Measurements from ENCODE around the gene ERC1.

The ERC1 gene

DNA sequence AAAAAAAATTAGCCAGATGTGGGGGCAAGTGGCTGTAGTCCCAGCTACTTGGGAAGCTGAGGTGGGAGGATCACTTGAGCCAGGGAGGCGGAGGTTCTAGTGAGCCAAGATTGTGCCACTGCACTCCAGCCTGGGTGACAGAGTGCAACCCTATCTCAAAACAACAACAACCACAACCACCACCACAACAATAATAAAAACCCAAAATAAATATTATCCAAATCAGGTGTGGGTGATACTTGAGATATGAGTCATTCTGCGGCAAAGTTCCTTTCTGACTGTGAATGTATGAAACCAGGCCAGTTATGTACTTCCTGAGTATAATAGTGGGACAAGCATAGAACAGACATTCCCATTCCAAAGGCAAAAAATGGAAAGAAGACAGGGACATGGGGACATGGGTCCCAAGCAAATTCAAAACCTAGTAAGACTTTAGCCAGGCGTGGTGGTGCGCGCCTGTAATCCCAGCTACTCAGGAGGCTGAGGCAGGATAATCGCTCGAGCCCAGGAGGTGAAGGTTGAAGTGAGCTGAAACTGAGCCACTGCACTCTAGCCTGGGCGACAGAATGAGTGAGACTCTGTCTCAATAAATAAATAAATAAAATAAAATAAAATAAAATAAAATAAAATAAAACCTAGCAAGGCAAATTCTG is 9.7 kb upstream of the ERC1 start:
- Histone ChIP-seq H3K9me3 (no peaks in the 10 kb centered on the region), H3K4me1 (ENCODE audit: control insufficient read depth in 1 of 2, insufficient read depth in 1 of 2, low read depth in 1 of 2, low read length in 1 of 2) (peaks cover 7 to 9% of the 10 kb centered on the region in 2 experiments), H3K4me3 (ENCODE audit: low read depth in 1 of 2, low read length in 1 of 2) (no peak overlapping the region), H3K27me3 (no peaks in the 10 kb centered on the region), H3K36me3 (no peaks in the 10 kb centered on the region), H3K27ac (no peak overlapping the region)
- TF ChIP-seq, protein P1, sequence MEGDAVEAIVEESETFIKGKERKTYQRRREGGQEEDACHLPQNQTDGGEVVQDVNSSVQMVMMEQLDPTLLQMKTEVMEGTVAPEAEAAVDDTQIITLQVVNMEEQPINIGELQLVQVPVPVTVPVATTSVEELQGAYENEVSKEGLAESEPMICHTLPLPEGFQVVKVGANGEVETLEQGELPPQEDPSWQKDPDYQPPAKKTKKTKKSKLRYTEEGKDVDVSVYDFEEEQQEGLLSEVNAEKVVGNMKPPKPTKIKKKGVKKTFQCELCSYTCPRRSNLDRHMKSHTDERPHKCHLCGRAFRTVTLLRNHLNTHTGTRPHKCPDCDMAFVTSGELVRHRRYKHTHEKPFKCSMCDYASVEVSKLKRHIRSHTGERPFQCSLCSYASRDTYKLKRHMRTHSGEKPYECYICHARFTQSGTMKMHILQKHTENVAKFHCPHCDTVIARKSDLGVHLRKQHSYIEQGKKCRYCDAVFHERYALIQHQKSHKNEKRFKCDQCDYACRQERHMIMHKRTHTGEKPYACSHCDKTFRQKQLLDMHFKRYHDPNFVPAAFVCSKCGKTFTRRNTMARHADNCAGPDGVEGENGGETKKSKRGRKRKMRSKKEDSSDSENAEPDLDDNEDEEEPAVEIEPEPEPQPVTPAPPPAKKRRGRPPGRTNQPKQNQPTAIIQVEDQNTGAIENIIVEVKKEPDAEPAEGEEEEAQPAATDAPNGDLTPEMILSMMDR (IDR thresholded peaks at IDR 0.05): no peak

DNA sequence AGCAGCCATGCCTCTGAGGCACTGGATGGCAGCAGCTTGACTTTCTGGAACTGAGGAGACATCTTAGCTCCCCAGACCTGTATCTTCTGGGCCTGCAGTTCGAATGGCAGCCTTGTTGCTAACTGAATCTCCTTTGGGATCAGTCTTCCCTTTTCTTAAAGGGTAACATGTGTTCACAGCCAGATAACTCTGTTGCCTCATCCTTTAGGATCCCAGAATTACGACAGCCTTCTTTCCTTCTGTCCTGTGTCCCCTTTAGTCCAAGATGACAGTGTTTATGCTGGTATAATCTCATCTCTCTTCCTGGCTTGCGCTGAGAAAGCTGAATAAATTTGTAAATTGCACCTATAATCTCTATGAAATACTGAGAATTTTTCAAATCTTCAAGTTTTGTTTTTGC is 9.1 kb upstream of the ERC1 start:
- Histone ChIP-seq H3K27ac (no peak overlapping the region), H3K4me3 (ENCODE audit: low read depth in 1 of 2, low read length in 1 of 2) (no peak overlapping the region), H3K9me3 (no peaks in the 10 kb centered on the region), H3K27me3 (no peaks in the 10 kb centered on the region), H3K4me1 (ENCODE audit: control insufficient read depth in 1 of 2, insufficient read depth in 1 of 2, low read depth in 1 of 2, low read length in 1 of 2) (peaks cover 6% of the 10 kb centered on the region in 2 experiments), H3K36me3 (no peaks in the 10 kb centered on the region)
- TF ChIP-seq, protein P1 (IDR thresholded peaks at IDR 0.05): no peak

DNA sequence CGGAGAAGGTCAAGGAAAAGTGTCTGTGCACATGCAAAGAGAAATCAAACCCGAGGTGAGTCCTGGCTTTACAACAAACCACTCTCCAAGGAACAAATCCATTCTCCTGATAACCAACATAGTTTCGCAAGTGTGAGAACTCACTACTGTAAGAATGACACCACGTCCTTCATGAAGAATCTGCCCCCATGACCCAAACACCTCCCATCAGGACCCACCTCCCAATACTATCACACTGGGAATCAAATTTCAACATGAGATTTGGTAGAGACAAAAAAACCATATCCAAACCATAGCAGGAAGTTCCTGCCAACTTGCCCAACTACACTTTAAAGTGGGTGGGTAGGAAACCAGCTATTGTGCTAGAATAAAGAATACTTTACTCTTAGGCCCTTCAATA is 2.4 kb upstream of the ERC1 start:
- Histone ChIP-seq H3K4me3 (ENCODE audit: low read depth in 1 of 2, low read length in 1 of 2) (no peak overlapping the region), H3K9me3 (no peaks in the 10 kb centered on the region), H3K27me3 (no peaks in the 10 kb centered on the region), H3K36me3 (no peaks in the 10 kb centered on the region), H3K4me1 (ENCODE audit: control insufficient read depth in 1 of 2, insufficient read depth in 1 of 2, low read depth in 1 of 2, low read length in 1 of 2) (peaks cover 14 to 16% of the 10 kb centered on the region in 2 experiments), H3K27ac (no peak overlapping the region)
- TF ChIP-seq, protein P1 (IDR thresholded peaks at IDR 0.05): no peak

DNA sequence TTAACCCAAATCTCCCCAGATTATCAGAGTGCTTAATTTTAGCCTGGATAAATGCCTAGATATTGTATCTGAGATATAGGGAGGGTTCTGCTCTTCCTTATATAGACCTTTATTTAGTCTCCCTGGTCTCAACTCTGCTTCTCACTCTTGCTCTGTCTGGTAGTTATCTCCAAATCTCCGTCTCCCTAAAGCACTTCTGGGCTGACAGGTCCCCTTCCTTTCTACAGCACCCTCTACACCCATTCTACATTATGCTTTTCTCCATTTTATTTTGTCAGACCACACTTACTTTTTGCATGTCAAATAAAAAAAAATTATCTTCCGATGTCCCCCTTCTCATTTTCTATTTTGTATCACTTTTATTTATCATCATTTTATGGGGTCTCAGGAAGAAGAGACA is 2.0 kb upstream of the ERC1 start:
- Histone ChIP-seq H3K36me3 (no peaks in the 10 kb centered on the region), H3K9me3 (no peaks in the 10 kb centered on the region), H3K27ac (no peak overlapping the region), H3K4me1 (ENCODE audit: control insufficient read depth in 1 of 2, insufficient read depth in 1 of 2, low read depth in 1 of 2, low read length in 1 of 2) (peaks cover 15 to 16% of the 10 kb centered on the region in 2 experiments), H3K4me3 (ENCODE audit: low read depth in 1 of 2, low read length in 1 of 2) (no peak overlapping the region), H3K27me3 (no peaks in the 10 kb centered on the region)
- TF ChIP-seq, protein P1 (IDR thresholded peaks at IDR 0.05): no peak

DNA sequence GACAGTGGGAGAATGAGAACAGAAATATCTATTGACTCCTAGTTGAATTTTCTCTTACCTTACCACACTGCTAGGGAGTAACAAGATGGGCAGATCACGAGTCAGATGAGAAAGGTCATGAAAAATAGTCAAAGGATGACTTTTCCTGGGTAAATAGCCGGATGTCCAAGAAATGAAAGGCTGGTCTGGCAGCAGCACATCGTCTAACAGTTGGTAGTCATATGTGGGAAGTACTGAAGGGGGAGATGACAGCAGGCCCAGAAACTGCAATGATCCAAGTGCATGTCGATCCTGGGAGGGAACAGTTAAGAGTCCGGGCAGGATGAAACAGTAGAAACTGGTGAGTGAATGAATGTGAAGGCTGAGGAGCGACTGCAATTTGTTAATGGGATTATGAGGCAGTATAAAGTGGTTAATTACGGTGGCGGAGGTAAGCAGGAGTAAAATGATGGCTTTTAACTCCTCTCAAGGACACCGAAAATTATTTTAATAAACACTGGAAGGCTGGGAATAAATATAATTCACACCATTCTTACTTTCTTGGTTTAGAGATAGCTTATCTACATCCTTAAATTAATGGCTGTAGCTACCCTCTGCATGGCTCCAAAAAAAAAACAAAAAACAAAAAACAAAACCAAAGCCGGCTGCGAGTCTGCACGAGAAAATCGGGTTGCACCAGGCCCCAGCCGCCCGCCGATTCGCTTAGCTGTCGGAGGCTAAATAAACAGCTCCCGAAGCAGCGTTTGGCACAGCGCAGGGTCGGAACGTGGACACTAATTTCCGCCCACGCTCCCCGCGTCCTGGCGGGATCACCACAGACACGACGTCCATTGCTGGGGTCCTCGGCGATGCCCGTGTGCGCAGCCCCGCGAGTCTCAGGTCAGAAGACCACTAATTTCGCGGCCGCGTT is 1.0 kb upstream of the ERC1 start:
- Histone ChIP-seq H3K36me3 (no peaks in the 10 kb centered on the region), H3K27me3 (no peaks in the 10 kb centered on the region), H3K4me3 (ENCODE audit: low read depth in 1 of 2, low read length in 1 of 2) (peak overlapping the region; percentile 66 to 96), H3K9me3 (no peaks in the 10 kb centered on the region), H3K27ac (peak overlapping the region; percentile 86), H3K4me1 (ENCODE audit: control insufficient read depth in 1 of 2, insufficient read depth in 1 of 2, low read depth in 1 of 2, low read length in 1 of 2) (peaks cover 16 to 19% of the 10 kb centered on the region in 2 experiments)
- TF ChIP-seq, protein P1 (IDR thresholded peaks at IDR 0.05): no peak
